GM18909 (cell line): ENCODE data around the gene WDR73.

ENCODE experiments used
- ATAC-seq: cut with Tn5 transposase; IDR thresholded peaks from one replicate; pipeline ENCODE4 v1.9.1; 2021; ENCODE audit warnings: mild to moderate bottlenecking; ENCODE audit not compliant: unreplicated experiment, poor library complexity

WDR73 gene

GRCh38 chr15:84621358-84621979 lies 32.6 kb downstream of the WDR73 start:
- ATAC-seq: no peak

- ATAC-seq: no peak
These were observed 33.5 kb downstream of the WDR73 start for GRCh38 chr15:84620626-84621025.

GRCh38 chr15:84616235-84616634 lies 37.8 kb downstream of the WDR73 start:
- no peak for ATAC-seq

DNA sequence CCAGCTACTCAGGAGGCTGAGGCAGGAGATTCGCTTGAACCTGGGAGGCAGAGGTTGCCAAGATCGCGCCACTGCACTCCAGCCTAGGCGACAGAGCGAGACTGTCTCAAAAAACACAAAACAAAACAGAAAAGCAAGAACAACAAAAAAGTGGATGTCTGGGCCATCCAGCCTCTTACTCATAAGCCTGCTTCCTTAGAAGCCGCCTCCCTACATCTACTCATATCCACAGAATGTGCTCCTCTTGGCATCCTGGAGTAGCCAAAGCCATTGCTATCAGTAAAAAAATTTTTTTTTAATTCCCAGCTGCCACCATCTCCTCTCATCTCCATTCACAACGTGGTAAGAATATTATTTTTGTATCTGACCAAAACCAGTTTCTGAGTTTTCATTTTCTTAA lies 42.5 kb downstream of the WDR73 start:
- no peak for ATAC-seq

- no peak for ATAC-seq
These were observed 44.1 kb downstream of the WDR73 start for GRCh38 chr15:84609818-84610525.

DNA sequence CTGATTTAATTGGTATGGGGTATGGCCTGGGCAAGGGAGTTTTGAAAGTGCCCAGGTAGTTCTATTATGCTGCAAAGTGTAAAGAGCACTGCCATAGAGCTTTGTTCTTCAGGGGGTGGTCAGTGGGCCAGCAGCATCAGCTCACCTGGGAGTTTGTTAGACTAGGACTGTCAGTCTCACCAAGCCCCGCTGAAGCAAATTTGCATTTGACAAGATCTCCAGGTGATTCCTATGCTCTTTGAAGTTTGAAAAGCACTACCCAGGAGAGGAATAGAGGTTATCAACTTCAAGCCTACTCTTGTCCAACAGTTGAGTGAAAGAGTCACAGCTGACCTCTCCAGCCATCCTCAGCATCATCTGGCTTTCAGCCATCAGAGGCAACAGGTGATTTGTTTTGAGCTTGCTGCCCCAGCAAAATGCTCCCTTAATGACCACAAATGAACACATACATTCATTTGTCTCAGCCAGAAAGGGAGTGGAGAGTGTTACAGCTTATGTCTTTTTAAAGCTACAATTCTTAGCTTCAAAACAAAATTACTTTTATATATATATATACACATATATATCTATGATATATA lies 45.3 kb downstream of the WDR73 start:
- ATAC-seq: no peak

DNA sequence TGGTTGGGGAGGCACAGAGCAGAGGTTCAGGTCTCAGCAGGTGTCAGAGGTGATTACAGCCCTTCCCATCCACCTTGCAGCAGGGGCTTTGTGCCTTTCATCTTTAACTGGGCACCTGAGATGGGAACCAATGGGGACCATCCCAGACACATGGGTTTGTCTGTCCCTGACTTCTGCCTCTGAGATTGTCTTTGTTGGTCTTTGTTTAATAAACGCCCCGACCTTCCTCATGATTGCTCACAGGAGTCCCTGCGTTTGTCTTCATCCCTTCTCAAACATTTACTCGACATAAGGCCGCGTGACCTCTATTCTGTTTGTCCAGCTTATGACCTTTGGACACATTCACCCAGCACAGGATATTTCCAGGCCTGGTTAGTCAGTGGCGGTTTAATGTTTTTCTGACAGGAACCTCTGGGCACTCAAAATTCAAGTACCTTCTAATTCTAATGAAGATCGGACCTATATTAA lies 47.4 kb downstream of the WDR73 start:
- no peak for ATAC-seq

DNA sequence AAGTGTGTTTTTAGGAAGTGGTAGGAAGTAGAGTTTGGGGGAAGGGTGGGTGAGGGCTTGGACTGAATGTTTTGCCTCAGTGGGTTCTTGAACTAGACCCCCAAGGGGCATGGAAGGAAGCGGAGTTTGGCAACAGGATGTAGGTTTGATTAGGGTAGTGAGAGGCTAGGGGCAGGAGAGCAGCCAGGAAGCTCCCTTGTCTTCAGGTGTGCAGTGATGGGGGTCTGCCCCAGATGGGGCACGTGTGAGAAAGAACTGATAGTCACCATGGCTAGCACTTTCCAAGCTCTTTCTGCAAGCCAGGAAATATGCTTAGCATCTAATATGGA lies 48.6 kb downstream of the WDR73 start:
- no peak for ATAC-seq

- ATAC-seq: no peak
These were observed 49.1 kb downstream of the WDR73 start for GRCh38 chr15:84604826-84605553.

- ATAC-seq: no peak
These were observed 50.3 kb downstream of the WDR73 start for GRCh38 chr15:84603630-84604379.

- no peak for ATAC-seq
These were observed 52.6 kb downstream of the WDR73 start for GRCh38 chr15:84601555-84601838.

GRCh38 chr15:84600687-84601554 lies 53.2 kb downstream of the WDR73 start, which contains the start of gene ZSCAN2:
ZSCAN2 (plus strand) TSS chr15:84601009; CDS start chr15:84603928, 2,919 bp downstream.
- peak; percentile 97 for ATAC-seq

- ATAC-seq: peak; percentile 8
These were observed 53.8 kb downstream of the WDR73 start for GRCh38 chr15:84600331-84600686.

DNA sequence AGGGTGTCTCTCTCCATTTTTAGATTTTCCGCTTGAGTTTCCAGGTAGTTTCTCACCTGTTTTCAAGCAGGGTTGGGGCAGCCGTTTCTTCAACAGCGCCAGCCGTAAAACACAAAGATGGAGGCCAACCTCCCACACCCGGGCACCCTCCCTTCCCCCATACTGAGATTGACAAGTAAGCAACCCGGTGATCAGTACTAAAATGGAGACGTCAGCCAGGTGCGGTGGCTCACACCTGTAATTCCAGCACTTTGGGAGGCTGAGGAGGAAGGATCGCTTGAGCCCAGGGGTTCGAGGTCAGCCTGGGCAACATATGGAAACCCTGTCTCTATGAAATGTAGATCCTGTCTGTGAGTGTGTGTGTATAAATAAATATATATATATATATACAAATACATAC lies 54.2 kb downstream of the WDR73 start:
- ATAC-seq: no peak

DNA sequence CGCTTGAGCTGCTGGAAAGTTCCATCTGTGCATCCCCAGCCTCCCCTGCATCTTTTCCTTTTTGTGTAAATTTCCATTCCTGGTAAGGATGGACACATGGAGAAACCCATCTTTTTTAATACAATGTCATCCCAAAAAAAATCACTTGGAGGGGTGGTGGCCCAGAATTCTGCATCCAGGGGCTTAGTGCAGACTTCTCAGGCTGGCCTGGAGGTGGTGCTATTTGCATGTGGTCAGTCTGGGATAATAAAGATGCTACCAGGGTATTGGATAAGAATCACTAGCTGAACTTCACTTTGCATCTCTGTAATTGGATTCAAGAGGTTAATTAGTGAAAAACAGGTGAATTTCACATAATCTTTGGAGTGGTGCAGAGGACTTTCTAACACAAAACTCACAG lies 55.1 kb downstream of the WDR73 start:
- no peak for ATAC-seq

DNA sequence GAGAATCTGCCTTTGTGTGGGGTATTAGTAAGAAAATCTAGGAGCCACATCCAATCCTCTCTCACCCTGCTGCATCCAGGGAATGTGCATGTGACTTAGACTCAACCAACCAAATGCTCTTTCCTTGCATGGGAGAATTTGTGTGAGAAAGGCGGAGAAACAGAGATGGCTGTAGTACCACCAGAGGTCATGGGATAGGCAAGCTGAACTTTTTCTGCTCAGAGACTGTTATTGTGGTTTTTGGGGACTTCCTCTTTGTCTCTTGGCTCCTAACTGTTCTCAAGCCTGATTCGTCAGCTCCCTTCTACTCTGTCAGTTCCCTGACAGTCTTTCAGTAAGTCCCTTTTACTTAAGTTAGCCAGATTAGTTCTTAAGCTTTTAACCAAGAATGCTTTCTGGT lies 55.8 kb downstream of the WDR73 start:
- peak; percentile 53 for ATAC-seq

DNA sequence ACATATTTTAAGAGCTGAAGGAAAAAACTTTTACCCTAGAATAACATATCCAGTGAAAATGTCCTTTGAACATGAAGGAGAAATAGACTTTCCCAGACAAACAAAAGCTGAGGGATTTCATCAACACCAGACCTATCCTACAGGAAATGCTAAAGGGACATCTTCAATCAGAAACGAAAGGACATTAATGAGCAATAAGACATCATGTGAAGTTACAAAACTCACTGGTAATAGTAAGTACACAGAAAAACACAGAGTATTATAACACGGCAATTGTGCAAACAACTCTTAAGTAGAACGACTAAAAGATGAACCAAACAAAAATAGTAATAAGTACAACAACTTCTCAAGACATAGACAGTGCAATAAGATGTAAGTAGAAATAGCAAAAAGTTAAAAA lies 56.8 kb downstream of the WDR73 start:
- no peak for ATAC-seq

GRCh38 chr15:84595660-84596059 lies 58.4 kb downstream of the WDR73 start:
- ATAC-seq: no peak

GRCh38 chr15:84594617-84595290 lies 59.3 kb downstream of the WDR73 start:
- no peak for ATAC-seq
